ENCODE measurements around the gene COMT. TPM values are rescaled to one million over a fixed set of nuclear protein-coding genes. Genes with fewer than 3 reads are reported as not detected.

Gene COMT
- total and polyA plus RNA-seq, 2 of the 4 experiments (the other 2 are of a cell fraction) = 202 to 347 TPM

GRCh38 chr22:19986410-19987341, 45.1 kb downstream of the COMT start:
- Histone ChIP-seq H3K23ac (ENCODE audit: low read depth, low read length) (peak overlapping the region; percentile 16; the same call in 1 of the 2 replicates), H2BK15ac (ENCODE audit: low read depth, low read length) (no peak overlapping the region), H3K9me3 (ENCODE audit: control insufficient read depth, insufficient read depth, low read length) (no peaks in the 10 kb centered on the region), H3K9me1 (ENCODE audit: insufficient read depth, low read length) (peaks cover 17% of the 10 kb centered on the region), H3K36me3 (ENCODE audit: control insufficient read depth, insufficient read depth, low read length) (no peaks in the 10 kb centered on the region), H3K14ac (replicated peaks; ENCODE audit: low read depth, low read length) (peak overlapping the region; percentile 25; the same call in 1 of the 2 replicates), H2BK5ac (ENCODE audit: low read depth, low read length, poor library complexity, severe bottlenecking) (no peak overlapping the region), H2BK20ac (ENCODE audit: low read depth, low read length) (no peak overlapping the region), H3K27ac (ENCODE audit: insufficient read depth, low read length) (peak overlapping the region; percentile 50; the same call in 1 of the 2 replicates), H3K18ac (ENCODE audit: low read depth, low read length) (no peak overlapping the region), H3K4me2 (ENCODE audit: low read depth, low read length) (peak overlapping the region; percentile 86), H3K56ac (ENCODE audit: extremely low read depth, insufficient read depth, low read length) (no peak overlapping the region), H3K9ac (ENCODE audit: low read depth, low read length) (peak overlapping the region; percentile 61), H4K8ac (ENCODE audit: low read depth in 2 of 2, low read length in 2 of 2) (peak overlapping the region in 1 of 2 experiments; percentile 55; a peak in 2 of 4 replicates), H3K4ac (ENCODE audit: low read depth, low read length) (peak overlapping the region; percentile 49; the same call in 1 of the 2 replicates), H2AK5ac (ENCODE audit: low read depth, low read length) (peak overlapping the region; percentile 64; the same call in 1 of the 2 replicates), H2AK9ac (replicated peaks; ENCODE audit: low read depth, low read length, poor library complexity) (peak overlapping the region; percentile 97), H3K4me3 (ENCODE audit: insufficient read depth, low read depth, low read length) (peak overlapping the region; percentile 96), H3K4me1 (ENCODE audit: control insufficient read depth, insufficient read depth, low read length) (peaks cover 18% of the 10 kb centered on the region), H4K5ac (ENCODE audit: low read depth, low read length) (no peak overlapping the region), H4K91ac (ENCODE audit: insufficient read depth, low read depth, low read length) (no peak overlapping the region), H2BK120ac (ENCODE audit: low read depth, low read length) (no peak overlapping the region), H2AFZ (replicated peaks; ENCODE audit: low read length, poor library complexity) (peak overlapping the region; percentile 92), H3K27me3 (ENCODE audit: control insufficient read depth, insufficient read depth, low read length) (no peaks in the 10 kb centered on the region), H4K20me1 (ENCODE audit: insufficient read depth, low read length) (peaks cover 18% of the 10 kb centered on the region; the same call in 1 of the 2 replicates), H3K79me1 (ENCODE audit: low read depth in 1 of 2, low read length in 2 of 2) (peaks cover 4 to 37% of the 10 kb centered on the region in 2 experiments; a peak in 3 of 4 replicates)
- POLR2A ChIA-PET (ENCODE audit: unreplicated experiment) = no interaction called here
- WGBS, 2 experiments (ENCODE audit: extremely low coverage in 2 of 2, insufficient read length in 1 of 2) = 0% methylated on average over 33 of the region's 76 CpGs; no CpG with 5 or more reads in 1 of the 2 experiments
- CTCF ChIA-PET = interaction anchor here (1.4 kb wide), 1 partner anchor 27 kb away, joined by 5 read pairs; no protein-coding TSS in a partner anchor
- intact Hi-C loops (cut with micrococcal nuclease) (no loop called here), dilution Hi-C loops (cut with HindIII; ENCODE audit: low sequenced_read_pairs, unreplicated experiment) (no loop called here), in situ Hi-C loops (cut with MboI; ENCODE audit: low sequenced_read_pairs) (no loop called here)
- BruUV-seq (replicated peaks) = no TSS peak
- peak; percentile 61 for DNase-seq
- peak; percentile 95 for TF ChIP-seq BHLHE40 (IDR thresholded peaks at IDR 0.05; ENCODE audit: low read depth, low read length)
- TF ChIP-seq POLR2A (IDR thresholded peaks at IDR 0.05; ENCODE audit: low read depth, low read length) = peak; percentile 61; the same call in 1 of the 2 replicates
- TF ChIP-seq NFE2L2 (IDR thresholded peaks at IDR 0.05; ENCODE audit: low read depth, low read length) = no peak
- TF ChIP-seq USF2 (IDR thresholded peaks at IDR 0.05; ENCODE audit: low read depth, low read length) = peak; percentile 91
- peak; percentile 65; the same call in 1 of the 2 replicates for TF ChIP-seq MAZ (IDR thresholded peaks at IDR 0.05; ENCODE audit: borderline replicate concordance, low read depth, low read length)
- peak; percentile 93 for ATAC-seq (ENCODE audit: low read depth)
